NCI-H2081 (cell line): Measurements from ENCODE around the gene CNTN6.
"Not testable (repeated sequence)": the region's sequence is repeated elsewhere in the genome, so short reads cannot be mapped to it uniquely, and the experiment has no call there.

Experiments
- DNase-seq, 2 experiments: peaks; one replicate each; lab custom pipeline; 2025; lab: John Stamatoyannopoulos, UW

CNTN6 gene

DNA sequence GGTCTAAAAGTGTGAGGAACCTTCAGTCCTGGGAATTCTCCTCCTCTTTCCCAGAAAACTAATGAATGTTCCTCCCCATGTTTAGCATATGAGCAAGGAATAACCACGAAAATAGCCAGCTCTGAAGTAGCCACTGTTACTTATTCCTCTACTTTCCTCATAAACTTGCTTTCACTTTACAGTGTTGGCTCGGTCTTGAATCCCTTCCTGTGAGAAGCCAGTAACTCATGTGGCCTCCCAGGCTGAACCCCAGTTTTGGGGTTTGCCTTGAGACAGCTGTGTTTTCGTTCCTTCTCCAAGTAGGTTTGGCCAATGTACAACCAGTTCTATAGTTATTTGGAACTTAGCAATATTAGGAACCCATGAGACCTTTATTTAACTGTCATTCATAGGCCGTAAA lies 195.0 kb downstream of the CNTN6 start:
- no peak for DNase-seq

DNA sequence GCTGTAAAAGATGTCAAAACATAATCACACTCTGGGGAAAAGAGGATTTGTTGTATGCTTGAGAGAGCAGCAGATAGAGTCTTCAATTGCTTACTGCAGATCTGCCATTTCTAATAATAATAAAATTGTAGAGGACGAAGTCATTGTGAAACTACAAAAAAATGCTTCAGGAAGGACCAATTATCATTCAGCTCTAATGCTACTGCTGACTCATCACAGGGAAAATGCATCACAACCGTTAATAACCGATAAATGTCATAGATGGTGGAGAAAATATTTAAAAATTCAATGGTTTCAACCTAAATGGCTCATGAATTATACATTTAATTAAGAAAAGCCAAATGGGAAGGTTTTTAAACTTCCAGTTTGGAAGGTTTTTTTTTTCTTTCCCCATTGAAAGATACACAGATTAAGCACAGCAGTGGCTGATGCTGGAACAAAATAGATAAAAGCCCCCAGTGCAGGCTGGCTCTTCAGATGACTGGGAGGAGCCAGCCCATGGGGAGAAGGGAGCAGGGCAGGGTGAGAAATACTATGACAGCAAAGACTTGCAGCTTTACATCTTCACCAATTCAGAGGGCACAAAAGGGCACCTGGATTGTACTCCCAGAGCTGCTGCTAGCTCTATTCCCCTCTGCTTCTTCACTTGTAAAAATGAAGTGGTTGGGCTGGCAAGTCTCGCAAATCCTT lies 196.1 kb downstream of the CNTN6 start:
- no peak for DNase-seq

DNA sequence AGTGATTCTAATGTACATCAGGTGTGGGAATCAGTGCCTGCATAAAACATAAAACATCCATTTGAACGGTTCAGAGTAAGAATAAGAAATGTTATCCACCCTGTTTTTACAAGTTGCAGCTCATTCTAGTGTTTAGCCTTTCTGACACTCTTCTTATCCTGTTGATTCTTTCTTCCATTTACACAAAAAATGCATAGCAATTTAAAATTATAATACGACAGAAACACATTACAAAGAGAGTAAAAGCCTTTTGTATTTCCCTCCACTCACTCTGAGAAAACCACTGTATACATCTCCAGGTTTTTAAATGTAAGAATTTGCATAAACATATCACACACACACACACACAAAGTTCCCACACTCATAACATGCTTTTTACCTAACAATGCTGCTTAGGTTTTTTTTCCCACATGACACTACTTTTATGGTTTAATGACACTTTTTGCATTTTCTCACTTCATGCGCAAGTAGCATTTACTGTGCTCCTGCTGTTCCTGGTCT lies 199.8 kb downstream of the CNTN6 start:
- no peak for DNase-seq

DNA sequence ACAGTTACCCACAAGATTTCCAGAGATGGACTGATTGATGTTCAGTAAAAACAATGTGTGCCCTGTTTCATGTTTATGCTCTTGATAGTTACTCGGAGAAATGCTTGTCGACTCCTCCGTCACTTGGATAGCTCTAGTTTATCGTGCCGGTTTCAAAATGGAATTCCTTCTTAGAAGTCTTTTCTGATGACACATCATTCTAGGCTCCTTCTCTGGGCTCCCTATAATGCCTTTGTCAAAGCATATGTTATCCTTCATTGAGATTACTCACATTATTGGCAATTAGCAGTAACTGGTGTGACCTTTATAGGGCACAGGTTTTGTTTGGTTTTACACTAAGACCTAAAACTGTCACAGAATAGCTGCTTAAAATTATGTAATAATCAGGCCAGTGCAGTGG lies 201.8 kb downstream of the CNTN6 start:
- no peak for DNase-seq

DNA sequence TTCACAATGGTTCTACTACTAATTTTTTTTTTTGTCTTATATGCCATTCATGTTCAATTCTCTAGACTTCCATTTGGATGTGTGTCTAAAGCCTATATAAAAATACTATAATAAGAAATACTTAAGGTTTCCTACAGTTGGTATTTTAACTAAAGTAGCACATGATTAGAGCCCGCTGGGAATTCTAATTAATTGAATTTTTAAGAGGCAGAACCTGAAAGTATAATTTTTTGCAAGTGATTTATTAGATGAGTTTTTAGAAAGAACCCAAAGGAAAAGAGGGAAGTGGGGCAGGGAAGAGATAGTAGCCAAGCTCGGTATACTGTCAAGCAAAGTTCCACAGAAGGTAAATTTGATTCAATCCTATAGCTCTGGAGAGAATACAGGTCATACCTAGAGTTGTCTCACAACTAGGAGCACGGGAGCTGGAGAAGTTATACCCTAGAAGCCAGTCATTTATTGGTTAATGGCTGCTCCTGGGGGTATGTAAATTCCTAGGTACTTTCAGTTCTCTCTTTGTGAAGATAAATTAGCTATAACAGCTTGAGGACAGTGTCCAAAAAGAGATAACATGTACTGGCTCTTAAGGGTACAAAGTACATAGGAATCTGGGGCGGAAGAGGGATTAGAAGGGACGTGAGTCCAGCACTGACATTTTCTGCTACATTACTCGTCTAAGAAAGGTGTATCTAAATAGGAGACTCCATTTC lies 225.6 kb downstream of the CNTN6 start:
- DNase-seq = no peak

DNA sequence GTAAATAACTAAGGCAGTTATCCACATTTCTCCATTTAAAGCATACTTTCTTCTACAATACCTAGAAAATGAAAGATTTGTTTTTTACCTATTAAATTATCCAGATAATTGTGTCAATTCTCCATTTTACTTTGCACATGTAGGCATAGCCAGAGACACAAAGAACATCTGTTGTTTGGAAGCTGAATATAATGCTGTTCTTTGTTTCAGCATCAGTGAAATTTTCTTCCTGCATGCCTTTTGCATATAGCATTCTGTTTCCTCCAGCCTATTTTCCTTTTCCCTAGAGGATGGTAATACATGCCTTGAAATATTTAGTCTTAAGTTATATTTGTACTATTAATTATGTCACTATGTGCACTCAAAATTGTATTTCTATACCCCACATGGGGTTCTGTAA lies 233.7 kb downstream of the CNTN6 start:
- DNase-seq = no peak

DNA sequence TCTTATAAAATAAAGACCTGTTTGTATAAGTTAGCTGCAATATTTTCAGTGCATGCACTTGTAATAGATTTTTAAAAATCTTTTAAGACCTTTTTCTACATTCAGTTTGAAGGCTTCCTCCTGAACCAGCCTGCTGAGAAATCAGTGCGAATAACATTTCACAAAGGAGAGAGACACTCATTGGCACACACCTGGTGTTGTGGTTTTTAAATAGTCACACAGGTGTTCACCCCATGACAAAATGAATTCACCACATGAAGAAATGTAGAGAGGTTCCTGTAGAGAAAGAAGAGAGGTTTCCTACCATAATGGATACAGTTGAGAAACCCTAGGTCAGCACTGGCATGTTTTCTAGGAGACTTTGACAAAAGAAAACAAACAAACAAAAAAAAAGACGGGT lies 237.3 kb downstream of the CNTN6 start:
- DNase-seq = no peak

DNA sequence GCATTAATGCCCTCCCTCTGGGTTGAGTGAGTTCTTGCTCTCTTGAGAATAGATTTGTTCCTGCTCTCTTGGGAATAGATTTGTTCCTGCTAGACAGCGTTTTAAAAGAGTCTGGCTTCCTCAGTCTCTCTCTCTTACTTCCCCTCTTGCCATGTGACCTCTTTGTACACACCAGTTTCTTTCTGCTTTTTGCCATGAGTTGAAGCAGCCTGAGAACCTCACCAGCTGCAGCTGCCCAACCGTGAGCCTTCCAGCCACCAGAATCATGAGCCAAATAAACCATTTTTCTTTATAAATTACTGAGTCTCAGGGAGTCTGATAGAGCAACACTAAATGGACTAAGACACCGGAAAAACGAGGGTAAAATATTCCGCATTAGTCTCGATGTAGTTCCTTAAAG lies 253.6 kb downstream of the CNTN6 start:
- DNase-seq = no peak

DNA sequence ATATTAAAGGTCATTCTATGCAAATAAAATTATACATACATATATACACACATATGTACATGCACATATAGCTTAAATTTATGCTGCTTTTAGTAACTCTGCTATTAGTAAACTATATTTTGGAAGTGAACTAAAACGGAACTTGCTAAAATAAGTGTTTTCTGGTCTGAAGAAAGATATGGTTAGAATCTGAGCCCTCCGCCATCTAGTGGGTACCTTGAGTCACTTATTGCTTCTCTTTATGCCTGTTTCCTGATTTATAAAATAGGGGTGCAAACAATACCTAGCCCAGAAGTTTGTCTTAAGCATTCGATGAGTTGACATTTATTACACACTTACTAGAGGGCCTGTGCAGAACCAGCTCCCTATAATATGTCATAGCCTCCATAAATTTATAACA lies 255.7 kb downstream of the CNTN6 start:
- DNase-seq = no peak

DNA sequence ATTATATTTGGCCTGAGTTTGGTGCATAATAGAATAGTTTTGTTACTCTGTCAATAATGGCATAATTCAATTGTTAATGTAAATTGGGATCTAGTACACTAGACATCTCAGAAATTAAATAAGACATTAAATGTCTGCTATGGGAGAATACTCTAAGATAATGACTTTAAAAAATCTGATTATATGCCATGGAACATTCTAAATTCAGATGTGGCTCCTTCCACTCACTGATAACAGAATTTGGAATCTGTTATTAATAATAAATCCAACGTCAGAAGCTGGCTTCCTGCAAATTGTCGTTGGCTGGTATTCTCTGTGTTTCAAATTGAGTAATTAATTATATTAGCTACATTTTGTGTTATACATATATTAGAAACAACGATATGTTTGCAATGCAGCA lies 258.1 kb downstream of the CNTN6 start:
- DNase-seq = no peak

- no peak for DNase-seq
Measured at GRCh38 chr3:1355691-1356090, 262.9 kb downstream of the CNTN6 start.

DNA sequence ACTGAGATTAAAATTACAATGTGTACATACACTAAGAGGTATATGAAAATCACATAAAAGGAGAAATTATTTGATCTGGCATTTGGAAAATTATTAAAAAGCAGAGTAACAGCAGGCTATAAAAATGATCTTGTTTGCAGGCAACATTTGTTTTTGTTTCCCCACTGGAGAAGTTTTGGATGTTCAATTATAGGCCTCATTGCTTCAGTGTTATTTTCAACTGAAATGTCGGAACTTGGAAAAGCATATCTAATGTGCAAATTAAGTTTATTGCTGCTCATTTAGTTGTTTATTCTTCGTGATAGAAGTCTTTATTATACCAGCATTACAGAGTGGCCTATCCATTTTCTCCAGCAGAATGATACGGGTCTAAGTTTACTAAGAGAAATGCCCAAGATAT lies 263.3 kb downstream of the CNTN6 start:
- no peak for DNase-seq

DNA sequence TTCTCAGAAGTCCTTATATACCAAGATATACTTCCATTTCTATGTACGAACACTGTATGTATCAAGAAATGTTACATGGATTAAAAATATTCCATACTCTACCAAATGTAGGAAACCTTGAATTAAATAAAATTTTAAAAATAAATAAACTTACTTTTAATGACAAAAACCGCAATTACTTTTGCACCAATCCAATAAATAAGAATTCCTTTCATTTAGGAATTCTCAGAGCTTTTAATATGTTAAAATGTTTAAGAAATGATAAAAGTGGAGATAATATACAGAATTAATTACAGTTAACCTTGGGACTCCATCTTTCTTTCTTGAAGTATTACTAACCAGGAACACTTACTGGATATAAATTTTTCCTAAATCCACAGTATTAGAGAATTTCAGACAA lies 272.7 kb downstream of the CNTN6 start:
- DNase-seq = no peak

DNA sequence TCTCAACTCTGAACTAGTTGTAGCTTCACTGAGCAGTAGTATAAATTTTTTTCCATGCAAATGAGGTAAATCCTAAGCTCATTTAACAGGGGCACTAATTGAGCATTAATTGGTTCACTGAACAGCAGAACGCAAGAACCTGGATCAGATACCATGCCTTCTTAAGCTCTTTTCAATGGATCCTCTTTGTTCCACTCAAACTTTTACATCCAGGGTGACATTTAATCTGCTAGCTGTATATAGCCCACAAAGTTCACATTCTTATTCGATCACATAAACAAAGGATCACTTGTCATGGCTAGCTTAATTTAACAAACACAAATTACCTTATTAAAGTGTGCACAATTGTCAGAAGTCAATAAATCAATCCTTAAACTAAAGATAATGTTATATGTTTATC lies 281.6 kb downstream of the CNTN6 start:
- no peak for DNase-seq

- DNase-seq = no peak
Measured at GRCh38 chr3:1375145-1375544, 282.3 kb downstream of the CNTN6 start.

DNA sequence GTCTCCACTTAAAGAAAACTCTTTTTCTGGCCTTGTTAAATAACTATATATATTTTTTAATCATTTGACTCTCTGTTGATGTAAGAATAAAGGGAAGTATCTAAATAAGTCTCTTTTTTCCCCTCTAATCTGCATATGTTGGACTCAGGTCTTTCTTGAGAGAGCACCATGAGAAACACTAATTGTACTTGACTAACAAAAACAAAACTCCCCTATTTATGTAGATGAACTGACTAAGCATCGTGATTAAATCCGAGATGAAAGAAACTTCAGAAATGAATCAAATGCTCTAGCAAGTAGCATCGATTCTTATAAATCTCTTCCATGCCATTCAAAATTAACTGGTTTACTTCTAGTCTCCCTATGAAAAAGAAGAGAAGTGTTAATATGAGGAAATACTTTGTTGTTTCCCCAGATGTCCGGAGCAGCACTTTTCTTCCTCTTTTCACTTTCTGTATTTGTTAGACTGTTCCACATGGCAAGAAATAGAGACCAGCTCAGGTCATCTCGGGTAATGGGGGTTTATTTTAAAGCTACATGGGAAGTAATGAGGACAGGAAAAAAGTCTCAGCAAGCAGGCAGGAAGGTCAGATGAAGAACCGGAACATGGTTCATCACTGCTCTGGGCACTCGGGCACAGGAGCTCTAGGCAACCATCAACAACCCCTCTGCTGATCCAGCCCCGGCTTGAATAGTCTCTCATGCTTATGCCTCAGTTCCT lies 288.3 kb downstream of the CNTN6 start:
- no peak for DNase-seq

GRCh38 chr3:1381647-1382036 lies 288.8 kb downstream of the CNTN6 start:
- DNase-seq = no peak

DNA sequence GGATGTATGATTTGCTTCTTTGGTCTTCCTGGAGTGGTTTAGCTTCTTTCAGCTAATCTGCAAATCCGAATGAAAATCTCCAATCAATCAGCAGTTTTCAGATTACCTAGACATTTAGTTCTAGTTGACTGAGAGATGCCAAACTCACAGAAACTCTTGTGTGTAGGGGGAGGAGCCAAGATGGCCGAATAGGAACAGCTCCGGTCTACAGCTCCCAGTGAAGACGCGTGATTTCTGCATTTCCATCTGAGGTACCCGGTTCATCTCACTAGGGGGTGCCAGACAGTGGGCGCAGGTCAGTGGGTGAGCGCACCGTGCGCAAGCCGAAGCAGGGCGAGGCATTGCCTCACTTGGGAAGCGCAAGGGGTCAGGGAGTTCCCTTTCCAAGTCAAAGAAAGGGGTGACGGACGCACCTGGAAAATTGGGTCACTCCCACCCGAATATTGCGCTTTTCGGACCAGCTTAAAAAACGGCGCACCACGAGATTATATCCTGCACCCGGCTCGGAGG lies 294.6 kb downstream of the CNTN6 start:
- not testable (repeated sequence) for DNase-seq

DNA sequence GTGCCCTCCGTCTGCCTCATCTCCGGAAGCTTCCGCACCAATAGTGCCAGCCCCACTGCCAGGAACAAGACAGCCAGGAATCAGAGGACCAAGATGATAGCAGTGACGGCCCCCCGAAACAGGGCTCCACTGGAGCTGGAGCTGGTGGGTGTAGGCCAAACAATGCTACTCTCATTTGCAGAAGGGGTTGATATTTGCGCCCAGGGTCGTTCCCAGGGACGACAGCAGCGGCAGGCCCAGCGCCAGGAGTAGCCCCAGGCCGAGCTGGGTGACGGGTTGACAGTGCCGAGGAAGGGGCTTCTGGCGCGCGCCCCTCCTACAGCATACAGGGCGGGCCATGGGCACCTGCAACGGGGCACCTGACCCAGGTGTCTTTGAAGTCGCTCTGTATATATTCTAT lies 301.4 kb downstream of the CNTN6 start:
- no peak for DNase-seq

DNA sequence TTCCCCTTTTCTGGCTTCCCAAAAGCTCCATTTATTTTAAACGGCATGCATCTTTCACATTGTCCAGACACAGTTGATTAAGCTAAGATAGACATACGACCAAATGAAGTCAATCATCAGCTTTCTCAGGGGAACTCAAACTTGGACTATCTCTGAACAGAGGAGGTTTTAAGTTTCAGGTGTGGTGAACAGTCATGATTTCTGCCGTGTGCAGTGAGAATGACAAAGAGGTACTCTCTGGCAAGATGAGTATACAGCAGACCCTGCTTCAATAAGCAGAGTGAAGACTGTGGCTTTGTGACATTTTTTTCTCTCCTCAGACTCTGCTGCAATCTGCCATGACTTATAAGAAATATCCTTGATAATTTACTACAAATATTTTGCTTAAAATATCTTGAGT lies 307.7 kb downstream of the CNTN6 start:
- no peak for DNase-seq

GRCh38 chr3:1404270-1404962 lies 311.6 kb downstream of the CNTN6 start:
- peak; percentile 27 to 33 for DNase-seq

- DNase-seq = no peak
Measured at GRCh38 chr3:1406250-1406649, 313.4 kb downstream of the CNTN6 start.
